AG10803 (cell line): Measurements from ENCODE around the gene EEF2.
"Not testable (repeated sequence)": the region's sequence is repeated elsewhere in the genome, so short reads cannot be mapped to it uniquely, and the experiment has no call there.

Experiments used
- DNase-seq: peaks from one replicate; pipeline ENCODE4 v3.0.0; 2010; ENCODE audit warnings: low read depth
- H3K4me3 ChIP-seq: 2 replicates; pipeline ENCODE4 v1.5.1; 2011; ENCODE audit warnings: mild to moderate bottlenecking, low read length, control low read depth
- TF ChIP-seq, protein P1 (sequence below): conservative IDR thresholded peaks from 2 replicates; pipeline ENCODE4 v1.5.1; 2011; ENCODE audit warnings: mild to moderate bottlenecking, low read length, control low read depth, inconsistent platforms

Gene EEF2

DNA sequence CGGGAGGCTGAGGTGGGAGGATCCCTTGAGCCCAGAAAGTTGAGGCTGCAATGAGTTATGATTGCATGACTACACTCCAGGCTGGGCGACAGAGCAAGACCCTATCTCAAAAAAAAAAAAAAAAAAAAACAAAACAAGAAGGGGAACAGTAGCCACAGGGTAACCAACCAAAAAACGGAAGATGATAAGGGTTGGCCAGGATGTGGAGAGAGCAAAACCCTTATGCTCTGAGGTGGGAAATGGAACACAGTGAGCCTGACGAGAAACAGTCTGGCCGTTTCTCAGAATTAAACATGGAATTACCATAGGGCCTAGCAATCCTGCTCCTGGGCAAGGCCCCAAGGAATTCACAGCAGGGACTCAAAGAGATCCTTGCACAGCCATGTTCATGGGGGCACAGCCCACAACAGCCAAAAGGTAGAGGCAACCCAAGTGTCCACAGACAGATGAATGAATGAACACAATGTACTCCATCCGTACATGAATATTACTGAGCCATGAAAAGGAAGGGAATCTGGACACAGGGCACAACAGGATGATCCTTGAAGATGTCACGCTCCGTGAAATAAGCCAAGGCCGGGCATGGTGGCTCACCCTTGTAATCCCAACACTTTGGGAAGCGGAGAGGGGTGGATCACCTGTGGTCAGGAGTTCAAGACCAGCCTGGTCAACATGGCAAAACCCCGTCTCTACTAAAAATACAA, 41.1 kb downstream of the EEF2 start:
- no peak for DNase-seq
- H3K4me3 ChIP-seq, result no peak overlapping the region
- TF ChIP-seq, protein P1, sequence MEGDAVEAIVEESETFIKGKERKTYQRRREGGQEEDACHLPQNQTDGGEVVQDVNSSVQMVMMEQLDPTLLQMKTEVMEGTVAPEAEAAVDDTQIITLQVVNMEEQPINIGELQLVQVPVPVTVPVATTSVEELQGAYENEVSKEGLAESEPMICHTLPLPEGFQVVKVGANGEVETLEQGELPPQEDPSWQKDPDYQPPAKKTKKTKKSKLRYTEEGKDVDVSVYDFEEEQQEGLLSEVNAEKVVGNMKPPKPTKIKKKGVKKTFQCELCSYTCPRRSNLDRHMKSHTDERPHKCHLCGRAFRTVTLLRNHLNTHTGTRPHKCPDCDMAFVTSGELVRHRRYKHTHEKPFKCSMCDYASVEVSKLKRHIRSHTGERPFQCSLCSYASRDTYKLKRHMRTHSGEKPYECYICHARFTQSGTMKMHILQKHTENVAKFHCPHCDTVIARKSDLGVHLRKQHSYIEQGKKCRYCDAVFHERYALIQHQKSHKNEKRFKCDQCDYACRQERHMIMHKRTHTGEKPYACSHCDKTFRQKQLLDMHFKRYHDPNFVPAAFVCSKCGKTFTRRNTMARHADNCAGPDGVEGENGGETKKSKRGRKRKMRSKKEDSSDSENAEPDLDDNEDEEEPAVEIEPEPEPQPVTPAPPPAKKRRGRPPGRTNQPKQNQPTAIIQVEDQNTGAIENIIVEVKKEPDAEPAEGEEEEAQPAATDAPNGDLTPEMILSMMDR, result no peak

DNA sequence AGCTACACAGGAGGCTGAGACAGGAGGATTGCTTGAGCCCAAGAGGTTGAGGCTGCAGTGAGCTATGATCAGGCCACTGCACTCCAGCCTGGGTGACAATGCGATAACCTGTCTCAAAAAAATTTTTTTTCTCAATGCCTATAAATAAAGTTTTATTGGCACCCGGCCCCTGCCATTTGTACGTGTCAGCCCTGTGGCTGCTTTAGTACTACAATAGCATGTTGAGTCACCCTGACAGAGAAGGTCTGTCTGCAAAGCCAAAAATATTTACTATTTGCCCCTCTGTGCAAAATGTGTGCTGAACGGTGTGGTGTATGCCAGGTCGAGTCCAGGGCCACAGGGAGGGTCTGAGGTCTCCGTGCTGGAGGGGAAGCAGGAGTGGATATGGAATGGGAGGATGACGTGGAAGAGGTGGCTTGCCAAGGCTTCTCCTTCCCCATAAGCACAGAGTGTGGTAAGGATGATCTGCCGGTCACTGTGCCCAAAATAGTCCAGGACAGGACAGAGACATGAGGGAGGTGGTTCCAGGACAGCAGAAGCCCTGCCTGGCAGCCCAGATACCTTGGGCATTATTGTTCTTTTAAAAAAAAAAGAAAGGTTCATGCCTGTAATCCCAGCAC, 42.4 kb downstream of the EEF2 start:
- H3K4me3 ChIP-seq, result no peak overlapping the region
- TF ChIP-seq, protein P1, result no peak
- no peak for DNase-seq

DNA sequence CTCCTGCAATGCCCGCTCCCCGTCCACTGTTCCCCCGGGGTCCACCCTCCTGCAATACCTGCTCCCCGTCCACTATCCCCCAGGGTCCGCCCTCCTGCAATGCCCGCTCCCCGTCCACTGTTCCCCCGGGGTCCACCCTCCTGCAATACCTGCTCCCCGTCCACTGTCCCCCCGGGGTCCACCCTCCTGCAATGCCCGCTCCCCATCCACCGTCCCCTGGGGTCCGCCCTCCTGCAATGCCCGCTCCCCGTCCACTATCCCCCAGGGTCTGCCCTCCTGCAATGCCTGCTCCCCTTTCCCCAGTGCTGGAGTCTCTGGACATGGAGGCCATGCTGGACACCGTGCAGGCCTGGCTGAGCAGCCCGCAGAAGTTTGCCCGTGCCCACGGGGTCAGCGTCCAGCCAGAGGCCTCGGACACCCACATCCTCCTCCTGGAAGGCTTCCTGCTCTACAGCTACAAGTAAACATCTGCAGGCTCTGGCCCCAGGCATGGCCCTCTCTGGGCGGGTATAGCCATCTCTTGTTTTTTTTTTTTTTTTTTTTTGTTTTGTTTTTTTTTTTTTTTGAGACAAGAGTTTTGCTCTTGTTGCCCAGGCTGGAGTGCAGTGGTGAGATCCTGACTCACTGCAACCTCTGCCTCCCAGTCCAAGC, 46.8 kb downstream of the EEF2 start:
- H3K4me3 ChIP-seq, DNase-seq: not testable (repeated sequence)

DNA sequence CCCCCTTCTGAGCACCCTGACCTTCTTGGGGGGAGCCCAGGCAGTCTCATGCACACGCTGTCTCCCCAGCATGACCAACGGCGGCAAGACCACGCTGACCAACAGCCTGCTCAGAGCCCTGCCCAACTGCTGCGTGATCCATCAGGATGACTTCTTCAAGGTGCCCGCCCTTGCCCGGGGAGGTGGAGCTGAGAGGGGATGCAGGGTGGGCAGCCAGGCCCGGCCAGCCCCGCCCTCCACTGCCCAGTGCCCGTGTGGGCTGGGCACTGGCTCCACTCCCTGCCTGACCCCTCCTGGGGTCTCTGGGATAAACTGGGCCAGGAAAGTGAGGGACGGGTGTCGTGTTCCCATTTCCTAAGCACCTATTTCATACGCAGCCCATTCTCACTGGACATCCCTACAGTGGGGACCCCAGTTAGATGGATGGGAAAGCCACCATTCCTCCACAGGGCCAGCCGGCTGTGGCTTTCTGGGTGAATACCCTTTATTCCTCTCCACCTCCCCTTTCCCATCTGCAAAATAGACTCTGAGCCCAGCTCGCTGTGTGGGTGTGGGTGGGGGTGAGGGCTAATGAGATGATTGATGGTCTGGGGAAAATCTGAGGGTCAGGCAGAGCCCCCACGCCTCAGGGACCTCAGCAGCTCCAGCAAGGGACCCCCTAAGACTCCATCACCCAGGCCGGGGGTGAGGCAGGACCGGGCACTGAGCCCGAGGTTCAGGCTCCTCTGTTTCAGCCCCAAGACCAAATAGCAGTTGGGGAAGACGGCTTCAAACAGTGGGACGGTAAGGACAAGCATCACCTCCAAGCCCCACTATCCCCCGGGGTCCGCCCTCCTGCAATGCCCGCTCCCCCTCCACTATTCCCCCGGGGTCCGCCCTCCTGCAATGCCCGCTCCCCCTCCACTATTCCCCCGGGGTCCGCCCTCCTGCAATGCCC, 48.5 kb downstream of the EEF2 start:
- no peak for DNase-seq
- TF ChIP-seq, protein P1, result no peak
- no peak overlapping the region for H3K4me3 ChIP-seq

DNA sequence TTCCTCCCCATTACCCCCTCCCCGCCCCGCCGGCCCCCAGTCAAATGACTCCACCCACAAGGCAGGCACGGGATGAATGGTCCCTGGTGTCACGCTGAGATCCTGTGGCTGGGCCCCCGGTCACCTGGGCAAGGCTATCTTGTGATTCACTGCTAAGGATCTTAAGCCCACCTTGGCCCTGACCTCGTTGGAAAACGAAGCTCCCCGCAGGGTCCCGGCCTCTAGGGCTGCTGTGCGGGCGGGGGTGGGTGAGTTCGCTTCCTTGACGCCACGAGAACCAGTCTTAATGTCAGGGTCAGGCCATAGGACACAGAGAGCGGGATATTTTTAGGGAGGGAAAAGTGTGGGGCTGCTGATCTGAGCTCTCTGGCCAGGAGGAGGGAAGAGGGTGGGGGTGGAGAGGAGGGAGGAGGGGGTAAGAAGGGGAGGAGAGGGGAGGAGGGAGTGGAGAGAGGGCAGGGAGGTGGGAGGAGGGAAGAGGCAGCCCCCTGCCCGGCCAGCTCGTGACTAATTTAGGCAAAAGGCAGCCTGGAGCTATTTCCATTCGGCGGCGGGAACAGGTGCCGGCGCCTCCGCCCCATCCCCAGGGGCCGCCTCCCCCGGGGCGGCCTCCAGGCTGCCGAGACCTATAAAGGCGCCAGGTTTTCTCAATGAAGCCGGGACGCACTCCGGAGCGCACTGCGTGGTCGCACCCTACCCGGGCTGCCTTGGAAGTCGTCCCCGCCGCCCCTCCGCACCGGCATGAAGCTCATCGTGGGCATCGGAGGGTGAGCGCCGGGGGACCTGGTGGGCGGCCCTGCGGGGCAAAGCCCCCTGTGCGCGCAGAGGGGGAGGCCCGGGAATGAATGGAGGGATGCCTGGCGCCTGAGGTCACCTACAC, 52.1 kb downstream of the EEF2 start, which contains the start of gene NMRK2:
Gene NMRK2, plus strand, starts transcription at position 139 of the 880 bp plus-strand sequence. Its CDS starts 603 bp downstream, at position 742.
- DNase-seq, result no peak
- H3K4me3 ChIP-seq, result no peak within 1 kb of the TSS
- TF ChIP-seq, protein P1, result no peak

DNA sequence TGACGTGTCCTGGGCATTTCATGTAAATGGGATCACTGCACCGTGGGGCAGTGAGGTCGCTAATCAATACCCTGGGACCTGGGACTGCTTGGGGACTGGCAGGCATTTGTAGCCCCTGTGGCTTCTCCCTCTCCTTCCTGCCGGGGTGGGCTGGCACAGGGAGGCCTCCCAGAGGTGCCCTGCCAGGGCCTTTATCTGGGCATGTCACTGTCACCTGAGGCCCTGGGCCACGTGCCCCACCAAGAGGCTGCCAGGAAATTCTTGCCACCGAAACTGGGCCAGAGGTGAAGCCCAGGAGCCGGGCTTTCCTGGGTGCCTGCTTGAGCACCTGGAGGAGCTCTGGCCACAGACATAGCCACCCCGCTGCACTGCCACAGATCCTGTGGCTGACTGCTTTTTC, 54.2 kb downstream of the EEF2 start:
- no peak for DNase-seq
- no peak overlapping the region for H3K4me3 ChIP-seq
- TF ChIP-seq, protein P1, result no peak
